Epithelial cell of alveolus of lung (primary cell): ENCODE data around the gene POC1B. TPM values are rescaled to one million over a fixed set of nuclear protein-coding genes. Genes with fewer than 3 reads are reported as not detected.

Source experiments
- total RNA-seq: library from RNA; depleted of rRNA; stranded (reverse); fragments of >200 nt; gene quantifications from 2 replicates; pipeline ENCODE4 v1.2.1, GENCODE V29; 2015

POC1B gene
- 16.2 and 16.4 TPM in 2 replicates for total RNA-seq

DNA sequence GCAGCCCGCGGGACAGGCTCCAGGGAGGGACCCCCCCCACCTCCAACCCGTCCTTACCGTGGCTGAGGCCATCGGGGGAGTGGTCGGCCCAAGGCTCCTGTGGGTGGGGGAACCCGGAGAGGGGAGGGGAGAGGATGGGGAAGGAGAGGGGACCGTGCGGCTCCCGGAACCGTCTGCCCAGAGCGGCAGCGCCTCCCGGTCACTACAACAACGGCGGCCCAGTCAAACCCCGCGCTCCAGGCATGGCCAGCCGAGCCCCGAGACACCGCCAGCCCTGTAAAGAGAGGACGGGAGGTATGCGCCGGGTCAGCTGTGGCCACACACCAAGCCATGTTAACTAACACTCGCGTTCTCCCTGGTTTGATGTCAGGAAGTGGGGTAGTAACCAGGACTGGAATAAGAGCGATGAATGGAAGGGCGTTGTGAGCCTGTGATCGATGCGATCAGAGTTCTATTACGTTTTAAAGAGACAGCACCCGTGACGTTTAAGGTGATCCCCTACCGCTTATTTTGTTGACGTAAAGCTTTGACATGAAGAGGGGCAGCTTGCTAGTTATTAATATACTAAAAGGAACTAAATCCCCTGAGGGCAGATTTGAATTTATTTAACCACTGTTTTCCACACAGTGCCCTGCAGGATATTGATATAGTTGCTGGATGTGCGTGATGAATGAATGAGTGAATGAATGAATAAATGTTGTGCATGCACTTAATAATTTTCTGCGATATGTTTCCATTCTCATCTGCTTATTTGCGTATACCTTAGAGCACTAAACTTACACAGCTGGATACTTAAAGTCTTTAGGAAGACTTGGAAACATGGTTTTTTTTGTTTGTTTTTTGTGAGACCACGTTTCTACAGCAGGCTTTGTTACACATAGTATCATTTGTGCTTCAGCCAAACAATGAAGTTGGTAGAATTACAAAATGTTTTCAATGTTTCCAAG is at the start of gene POC1B:
TSS of gene POC1B (minus strand) at position 224 of the 947 bp plus-strand sequence. CDS start at position 72, 152 bp downstream.

DNA sequence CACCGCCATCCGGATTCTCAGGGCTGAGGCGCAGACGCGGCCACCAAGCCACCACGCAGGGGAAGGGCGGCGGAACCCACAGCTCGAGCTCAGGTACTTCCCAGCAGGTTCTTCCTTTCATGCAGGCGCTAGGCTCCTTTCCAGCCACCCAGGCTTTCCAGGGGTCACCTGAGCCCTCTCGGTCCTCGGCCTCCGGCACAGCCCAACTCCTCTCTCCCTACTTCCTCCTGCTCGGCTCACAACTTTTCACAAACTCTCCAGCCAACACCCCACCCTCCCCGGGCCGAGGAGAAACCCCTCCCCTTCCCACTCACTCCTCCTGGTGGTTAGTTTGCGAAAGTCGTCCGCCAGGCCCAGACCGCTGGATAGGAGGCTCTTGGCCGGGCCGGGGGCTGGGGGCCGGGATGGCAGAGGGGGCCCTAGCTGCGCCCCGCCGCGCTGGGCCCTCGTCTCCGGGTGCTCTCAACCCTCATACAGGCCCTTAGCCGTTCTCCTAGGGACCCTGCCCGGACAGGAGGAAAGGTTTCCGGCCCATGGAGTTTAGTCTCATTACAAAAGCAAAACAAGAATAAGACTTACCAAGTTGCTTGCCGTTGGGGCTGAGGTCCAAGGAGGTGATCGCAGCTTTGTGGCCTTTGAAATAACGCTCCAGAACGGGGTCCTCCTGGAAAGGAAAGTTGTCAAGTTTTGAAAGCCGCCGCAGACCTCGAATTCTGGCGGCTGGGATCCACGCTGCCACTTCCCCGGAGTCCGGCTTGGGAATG is 1.1 kb downstream of the POC1B start, which contains the start of gene GALNT4:
TSS of gene GALNT4 (minus strand) at position 256 of the 764 bp plus-strand sequence. CDS start at position 9, 247 bp downstream.

Other genes starting within 250 kb of the POC1B start
- gene DUSP6, start 173.5 kb downstream of the POC1B start, total RNA-seq, result 25.2 and 93.9 TPM in 2 replicates
- gene GALNT4, start 1.3 kb downstream of the POC1B start, total RNA-seq, result 7.4 and 13.4 TPM in 2 replicates
- gene ATP2B1, start 182.8 kb upstream of the POC1B start, total RNA-seq, result 46.8 and 65.4 TPM in 2 replicates